Activated naive CD4-positive, alpha-beta T cell treated with anti-CD3 and anti-CD28 coated beads, Interleukin-2, amount 50 U/mL, for 24 hours (primary cell): ENCODE data around the gene NAA38.
"Not testable (repeated sequence)": the region's sequence is repeated elsewhere in the genome, so short reads cannot be mapped to it uniquely, and the experiment has no call there.

ENCODE experiments used
- H3K27ac Mint-ChIP-seq: one replicate; pipeline ENCODE4 v1.8.0; 2021; ENCODE audit warnings: mild to moderate bottlenecking, mixed read lengths
- H3K27me3 Mint-ChIP-seq: one replicate; pipeline ENCODE4 v1.8.0; 2021; ENCODE audit warnings: mixed read lengths
- H3K36me3 Mint-ChIP-seq: one replicate; pipeline ENCODE4 v1.8.0; 2021; ENCODE audit warnings: mixed read lengths
- H3K4me1 Mint-ChIP-seq: one replicate; pipeline ENCODE4 v1.8.0; 2021; ENCODE audit warnings: mixed read lengths
- H3K4me3 Mint-ChIP-seq: one replicate; pipeline ENCODE4 v1.8.0; 2021; ENCODE audit warnings: mild to moderate bottlenecking, mixed read lengths
- H3K9me3 Mint-ChIP-seq: one replicate; pipeline ENCODE4 v1.8.0; 2021; ENCODE audit warnings: mixed read lengths

The NAA38 gene

DNA sequence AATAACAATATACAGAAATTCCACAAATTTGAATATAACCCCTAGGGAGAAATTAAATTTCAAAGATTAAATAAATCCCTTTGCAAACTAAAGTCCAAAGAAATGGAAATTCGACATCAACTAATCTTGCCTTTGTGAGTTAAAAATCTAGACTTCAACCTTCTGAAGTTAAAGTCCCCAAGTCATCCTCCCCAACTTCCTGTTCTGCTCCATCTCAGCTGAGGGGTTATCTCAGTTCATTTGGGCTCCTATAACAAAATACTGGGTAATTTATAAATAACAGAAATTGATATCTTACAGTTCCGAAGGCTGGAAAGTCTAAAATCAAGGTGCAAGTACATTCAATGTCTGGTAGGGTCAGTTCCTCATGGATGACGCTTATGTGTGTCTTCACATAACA, 46.1 kb downstream of the NAA38 start:
- Mint-ChIP-seq H3K9me3 (no peaks in the 10 kb centered on the region), H3K4me1 (peaks cover 7% of the 10 kb centered on the region), H3K27ac (no peak overlapping the region), H3K27me3 (peaks cover 2% of the 10 kb centered on the region), H3K4me3 (no peak overlapping the region), H3K36me3 (no peaks in the 10 kb centered on the region)

DNA sequence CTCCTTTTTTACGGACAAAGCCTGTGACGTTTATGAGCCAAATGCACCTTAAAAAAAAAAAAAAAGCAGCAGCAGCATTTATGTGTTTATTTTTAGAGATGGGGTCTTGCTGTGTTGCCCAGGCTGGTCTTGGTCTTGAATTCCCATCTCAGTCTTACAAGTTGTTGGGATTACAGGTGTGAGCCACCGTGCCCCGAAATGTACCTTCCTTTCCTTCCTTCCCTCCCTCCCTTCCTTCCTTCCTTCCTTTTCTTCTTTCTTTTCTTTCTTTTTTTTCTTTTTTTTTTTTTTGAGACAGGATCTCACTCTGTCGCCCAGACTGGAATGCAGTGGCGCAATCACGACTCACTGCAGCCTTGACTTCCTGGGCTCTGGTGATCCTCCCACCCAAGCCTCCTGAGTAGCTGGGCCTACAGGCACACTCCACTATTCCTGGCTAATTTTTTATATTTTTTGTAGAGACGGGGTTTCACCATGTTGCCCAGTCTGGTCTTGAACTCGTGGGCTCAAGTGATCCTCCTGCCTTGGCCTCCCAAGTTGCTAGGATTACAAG, 47.5 kb downstream of the NAA38 start:
- not testable (repeated sequence) for H3K9me3 Mint-ChIP-seq, H3K27me3 Mint-ChIP-seq, H3K27ac Mint-ChIP-seq, H3K4me3 Mint-ChIP-seq, H3K4me1 Mint-ChIP-seq, H3K36me3 Mint-ChIP-seq

DNA sequence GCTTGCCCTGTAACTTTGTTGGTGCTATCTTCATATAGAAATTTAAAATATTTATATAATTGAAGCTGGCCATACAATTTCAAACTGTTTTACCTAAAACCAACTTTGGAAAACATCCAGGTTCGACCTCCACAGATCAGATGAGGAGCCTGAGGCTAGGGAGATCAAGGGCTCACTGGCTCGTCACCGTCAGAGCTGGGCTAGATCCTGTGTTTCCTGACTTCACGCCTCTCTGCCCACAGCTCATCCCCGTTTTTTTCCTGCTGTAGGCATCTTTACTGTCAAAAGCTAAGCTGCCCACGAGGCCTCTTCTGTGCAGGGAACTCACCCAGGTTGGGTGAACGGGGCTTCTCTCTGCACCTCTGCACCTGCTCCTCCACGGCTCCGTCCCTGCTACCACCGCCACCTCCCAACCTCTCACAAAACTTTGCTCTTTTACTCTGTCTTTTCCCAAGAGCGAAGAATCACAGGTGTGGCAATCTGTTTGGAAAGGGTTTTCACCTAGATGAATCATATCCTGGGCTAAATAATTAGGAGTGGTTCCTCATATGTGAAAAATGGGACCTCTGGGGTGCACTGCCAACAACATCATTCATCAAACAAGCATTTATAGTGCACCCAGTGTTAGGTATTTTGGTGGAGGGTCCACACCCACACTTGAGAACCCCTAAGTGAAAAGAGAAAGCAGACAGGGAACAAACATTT, 48.1 kb downstream of the NAA38 start:
- Mint-ChIP-seq H3K4me1 (peaks cover 7% of the 10 kb centered on the region), H3K9me3 (no peaks in the 10 kb centered on the region), H3K36me3 (no peaks in the 10 kb centered on the region), H3K27me3 (peaks cover 2% of the 10 kb centered on the region), H3K27ac (no peak overlapping the region), H3K4me3 (no peak overlapping the region)

DNA sequence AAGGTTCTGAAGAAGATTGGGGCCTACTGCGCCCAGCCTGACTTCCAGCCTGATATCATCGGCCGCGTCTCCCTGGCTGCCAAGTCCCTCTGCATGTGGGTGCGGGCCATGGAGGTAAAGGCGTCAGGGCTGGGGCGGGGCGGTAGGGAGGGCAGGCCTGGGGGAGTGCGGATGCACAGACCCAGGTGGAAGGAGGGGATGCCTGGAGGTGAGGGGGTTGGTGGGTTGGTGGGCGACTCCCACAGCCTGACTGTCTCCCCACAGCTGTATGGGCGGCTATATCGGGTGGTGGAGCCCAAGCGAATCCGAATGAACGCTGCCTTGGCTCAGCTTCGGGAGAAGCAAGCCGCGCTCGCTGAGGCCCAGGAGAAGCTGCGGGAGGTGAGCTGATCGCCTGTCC, 50.2 kb downstream of the NAA38 start:
- Mint-ChIP-seq H3K4me3 (no peak overlapping the region), H3K27me3 (peaks cover 4% of the 10 kb centered on the region), H3K9me3 (no peaks in the 10 kb centered on the region), H3K4me1 (peaks cover 7% of the 10 kb centered on the region), H3K27ac (no peak overlapping the region), H3K36me3 (no peaks in the 10 kb centered on the region)
